ENCODE results near the gene ZCWPW2.

Gene ZCWPW2, protein sequence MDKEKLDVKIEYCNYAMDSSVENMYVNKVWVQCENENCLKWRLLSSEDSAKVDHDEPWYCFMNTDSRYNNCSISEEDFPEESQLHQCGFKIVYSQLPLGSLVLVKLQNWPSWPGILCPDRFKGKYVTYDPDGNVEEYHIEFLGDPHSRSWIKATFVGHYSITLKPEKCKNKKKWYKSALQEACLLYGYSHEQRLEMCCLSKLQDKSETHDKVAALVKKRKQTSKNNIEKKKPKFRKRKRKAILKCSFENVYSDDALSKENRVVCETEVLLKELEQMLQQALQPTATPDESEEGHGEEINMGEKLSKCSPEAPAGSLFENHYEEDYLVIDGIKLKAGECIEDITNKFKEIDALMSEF

DNA sequence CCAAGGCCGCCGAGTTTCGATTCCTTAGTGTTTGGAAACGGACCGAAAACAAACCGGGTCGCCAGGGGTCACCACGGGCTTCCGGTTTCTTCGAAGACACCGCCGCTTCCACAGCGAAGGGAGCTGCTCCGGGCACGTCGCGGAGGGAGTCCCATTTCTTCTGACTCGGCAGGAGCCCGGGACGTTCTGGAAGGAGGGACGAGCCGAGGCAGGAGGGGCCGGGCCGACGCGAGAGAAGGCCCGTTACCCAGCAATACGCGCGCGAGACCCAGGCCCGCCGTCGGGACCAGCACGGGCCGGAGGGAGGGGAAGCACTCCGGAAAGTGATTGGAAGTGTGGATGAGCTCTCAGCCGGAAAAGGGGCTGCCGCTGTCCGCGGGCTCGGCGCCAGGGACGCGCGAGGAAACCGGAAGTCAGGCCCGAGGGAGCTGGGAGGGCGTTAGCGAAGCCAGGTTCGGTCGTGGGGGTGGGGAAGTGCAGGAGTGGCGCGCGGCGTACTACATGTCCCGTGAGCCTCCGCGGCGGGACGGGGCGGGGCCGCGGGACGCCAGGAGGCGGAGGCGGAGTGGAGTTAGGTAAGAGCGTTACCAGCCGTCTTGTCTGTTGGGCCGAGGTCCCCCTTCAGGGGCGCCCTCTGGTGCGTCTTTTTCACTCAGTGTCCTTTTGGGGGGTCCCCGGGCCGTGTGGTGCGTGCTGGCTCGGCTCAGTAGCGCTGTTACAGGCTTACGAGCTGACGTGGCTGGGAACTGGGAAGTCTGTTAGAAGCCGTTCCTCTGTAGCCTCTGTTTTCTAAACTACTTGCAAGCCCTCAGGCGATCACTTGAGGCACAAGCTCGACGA is at the start of gene ZCWPW2, which contains the start of gene AZI2:
Gene ZCWPW2 (plus strand): TSS at position 93 of the 840 bp plus-strand sequence. CDS start 64,348 bp downstream, outside the sequence.
Gene AZI2 (minus strand): TSS at position 196 of the 840 bp plus-strand sequence. CDS start 8,207 bp downstream, outside the sequence.
- peak; percentile 83 for DNase-seq

DNA sequence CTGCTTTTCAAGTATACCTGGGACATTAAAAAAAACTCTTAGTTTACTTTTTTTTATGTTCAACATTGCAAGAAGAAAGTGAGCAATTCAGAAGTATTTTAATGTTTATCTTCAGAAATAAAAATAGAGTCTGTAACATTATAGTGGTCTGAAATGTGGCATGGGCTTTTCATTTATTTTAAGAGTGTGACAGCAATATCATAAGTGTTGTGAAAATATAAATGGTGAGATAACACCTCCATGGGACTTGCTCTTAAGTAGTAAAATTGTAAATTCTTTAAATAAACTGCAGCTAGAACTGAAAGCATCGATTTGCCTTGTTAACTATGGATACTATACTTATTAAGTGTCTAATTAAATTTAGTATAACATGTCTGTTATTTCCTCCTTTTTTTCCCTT is 48.8 kb upstream of the ZCWPW2 start:
- no peak for DNase-seq

DNA sequence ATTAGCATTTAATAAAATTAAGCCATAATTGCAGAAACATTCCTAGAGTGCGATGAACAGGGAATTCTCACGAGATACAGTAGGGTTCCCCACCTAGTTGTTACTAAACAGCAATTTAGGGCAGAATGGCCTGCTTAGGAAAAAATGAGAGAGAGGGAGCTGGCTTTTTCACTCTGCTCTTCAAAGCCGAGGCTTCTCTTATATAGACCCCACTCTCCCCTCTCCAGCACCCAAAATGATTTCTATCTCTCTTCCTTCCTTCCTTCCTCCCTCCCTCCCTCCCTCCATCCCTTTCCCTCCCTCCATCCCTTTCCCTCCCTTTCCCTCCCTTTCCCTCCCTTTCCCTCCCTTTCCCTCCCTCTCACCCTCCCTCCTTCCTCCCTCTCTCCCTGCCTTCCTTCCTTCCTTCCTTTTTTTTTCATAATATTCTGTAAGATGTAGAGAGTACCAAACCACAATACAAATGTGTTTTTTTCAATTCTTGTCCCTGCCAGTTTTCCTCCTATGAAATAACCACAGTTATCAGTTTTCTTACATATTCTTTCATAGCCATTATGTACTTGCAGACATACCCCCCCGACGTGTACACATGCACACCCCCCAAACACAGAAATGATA is 48.1 kb upstream of the ZCWPW2 start:
- DNase-seq: no peak

DNA sequence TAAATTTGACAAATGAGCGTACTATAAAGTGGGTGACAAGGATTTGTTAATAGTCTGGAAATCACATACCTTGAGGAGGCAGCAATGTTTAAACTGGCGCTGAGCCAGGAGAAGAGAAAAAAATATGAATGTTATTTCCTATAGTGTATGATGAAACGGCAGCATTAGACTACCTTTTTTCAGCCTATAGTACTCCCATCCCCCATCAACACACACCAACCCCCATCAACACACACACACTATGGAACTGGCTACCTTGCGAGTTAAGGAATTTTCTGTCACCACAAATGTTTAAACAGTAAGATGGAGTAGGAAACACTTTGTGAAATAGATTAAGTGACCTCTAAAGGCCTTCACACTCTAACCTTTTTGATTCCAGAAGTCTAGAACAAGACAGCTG is 46.8 kb upstream of the ZCWPW2 start:
- no peak for DNase-seq

DNA sequence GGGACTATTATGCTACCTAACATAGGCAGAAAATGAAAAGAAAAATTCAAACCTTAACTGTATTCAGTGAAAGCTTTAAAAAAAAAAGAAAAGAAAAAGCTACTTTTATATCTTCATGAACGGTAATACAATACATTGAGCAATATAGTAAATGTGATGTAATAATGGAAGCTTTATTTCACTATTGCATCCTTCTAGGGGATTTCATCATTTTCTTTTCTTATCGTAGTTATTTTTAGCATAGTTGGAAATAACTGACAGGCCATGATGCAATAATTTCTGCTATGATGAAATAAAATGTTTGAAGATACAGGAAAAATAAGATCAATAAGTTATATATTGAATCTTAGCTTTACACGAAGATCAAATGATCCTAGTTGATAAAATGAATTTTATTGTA is 40.3 kb upstream of the ZCWPW2 start:
- no peak for DNase-seq

DNA sequence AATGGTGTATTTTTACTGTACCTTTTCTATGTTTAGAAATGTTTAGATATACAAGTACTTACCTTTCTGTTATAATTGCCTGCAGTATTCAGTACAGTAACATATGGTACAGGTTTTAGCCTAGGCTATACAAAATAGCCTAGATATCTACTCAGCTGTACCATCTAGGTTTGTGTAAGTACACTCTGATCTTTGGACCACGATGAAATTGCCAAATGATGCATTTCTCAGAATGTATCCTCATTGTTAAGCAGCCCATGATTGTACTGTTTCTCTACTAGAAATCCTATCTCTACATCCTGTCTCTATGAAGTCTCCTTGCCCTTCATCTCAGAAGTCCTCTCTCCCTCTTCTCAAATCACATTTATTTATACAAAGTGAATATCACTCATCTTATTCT is 32.8 kb upstream of the ZCWPW2 start:
- no peak for DNase-seq

DNA sequence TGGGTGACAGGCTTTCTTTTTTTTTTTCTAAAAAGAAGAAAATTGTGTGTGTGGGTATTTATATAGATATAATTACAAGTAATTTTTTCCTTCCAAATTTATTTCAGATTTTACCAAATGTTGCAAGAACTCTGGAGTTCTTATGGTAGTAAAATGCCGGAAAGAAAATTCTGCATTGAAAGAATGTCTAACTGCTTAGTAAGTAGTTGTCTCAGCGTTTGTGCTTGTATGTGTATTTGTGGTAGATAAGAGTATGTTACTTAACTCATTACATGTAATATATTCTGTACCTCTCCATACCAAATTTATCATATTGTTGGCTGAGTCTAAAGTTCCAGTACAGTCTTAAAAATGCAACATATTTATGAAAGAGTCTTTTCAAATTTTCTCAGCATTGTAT is 32.3 kb upstream of the ZCWPW2 start:
- DNase-seq: no peak

DNA sequence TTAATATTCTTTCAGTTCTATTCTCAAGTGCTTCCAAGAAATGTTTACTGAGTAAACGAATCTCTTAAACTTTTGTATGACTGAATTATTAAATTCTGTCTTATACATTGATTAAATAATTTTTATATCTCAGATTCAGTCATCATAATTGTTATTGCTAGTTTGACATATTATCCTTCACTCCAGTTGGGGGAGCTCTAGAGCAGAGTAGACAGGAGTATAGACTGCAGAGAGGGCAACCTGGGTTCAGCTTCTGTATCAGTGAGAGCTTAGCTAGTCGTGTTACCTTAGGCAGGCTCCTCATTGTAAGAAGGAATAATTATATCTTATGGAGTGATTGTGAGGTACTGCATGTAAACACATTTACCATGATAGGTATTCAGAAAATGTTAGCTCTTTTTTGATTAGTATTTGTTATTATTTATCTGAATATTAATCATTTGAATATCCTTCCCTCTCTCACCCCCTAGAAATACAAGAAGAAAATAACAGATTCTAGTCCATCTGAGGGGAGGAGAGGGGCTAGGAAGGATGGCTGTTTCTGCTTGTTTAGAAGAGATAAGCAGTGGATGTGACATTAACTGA is 31.0 kb upstream of the ZCWPW2 start:
- no peak for DNase-seq

DNA sequence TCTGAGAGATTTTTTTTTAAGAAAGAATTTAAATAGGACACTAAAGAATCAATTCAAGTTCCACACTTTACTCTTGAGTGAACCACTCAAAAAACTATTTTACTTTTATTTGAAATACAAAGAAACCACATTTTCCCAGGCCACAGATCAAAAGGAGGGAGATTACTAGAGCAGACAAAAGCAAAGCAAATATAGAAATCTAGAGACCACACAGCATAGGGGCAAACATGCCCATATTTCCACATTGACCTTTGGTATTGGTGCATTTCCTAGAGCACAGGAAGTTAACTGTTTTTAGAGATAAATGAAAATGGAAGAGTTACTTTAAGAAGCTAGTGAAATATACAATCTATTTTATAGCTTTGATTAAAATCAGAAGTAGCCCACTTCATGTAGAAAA is 27.5 kb upstream of the ZCWPW2 start:
- no peak for DNase-seq

DNA sequence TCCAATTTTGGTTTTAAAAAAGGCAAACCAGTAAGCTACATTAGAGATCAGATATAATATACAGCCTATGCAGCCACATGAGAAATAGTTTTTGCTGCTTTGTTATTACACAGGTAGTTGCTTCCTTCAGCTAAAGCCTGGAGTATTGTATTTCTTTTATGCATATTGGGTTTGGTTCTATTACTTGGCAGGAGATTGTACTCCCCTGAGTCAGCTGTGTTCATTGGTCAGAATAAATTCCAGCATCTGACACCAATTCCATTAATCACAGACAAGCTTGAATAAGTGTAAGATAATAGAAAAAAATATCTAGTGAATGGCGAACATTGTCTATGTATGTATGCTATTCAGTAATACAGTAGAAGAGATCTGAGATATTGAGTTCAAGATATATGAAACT is 26.1 kb upstream of the ZCWPW2 start:
- DNase-seq: no peak

DNA sequence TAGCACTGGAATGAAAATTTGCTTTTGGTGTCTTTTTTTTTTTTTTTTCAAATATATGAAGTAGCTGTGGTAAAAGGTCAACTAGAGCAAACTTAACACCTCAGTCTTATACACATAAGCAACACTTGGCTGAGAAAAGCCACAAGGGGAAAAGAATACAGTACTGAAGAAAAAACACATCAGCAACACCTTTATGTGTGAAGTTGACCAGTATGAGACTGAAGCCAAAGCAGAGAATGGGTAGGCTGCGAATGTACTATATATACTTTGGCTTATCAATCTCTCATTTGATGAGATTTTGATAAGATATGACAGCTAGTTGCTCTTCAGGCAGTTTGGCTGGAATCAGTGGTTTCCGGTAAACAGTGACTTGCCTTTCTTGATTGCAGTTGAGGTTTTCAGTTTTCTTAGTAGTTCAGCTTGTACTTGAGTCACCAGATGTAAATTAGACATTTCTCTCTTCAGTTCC is 22.0 kb upstream of the ZCWPW2 start:
- no peak for DNase-seq

DNA sequence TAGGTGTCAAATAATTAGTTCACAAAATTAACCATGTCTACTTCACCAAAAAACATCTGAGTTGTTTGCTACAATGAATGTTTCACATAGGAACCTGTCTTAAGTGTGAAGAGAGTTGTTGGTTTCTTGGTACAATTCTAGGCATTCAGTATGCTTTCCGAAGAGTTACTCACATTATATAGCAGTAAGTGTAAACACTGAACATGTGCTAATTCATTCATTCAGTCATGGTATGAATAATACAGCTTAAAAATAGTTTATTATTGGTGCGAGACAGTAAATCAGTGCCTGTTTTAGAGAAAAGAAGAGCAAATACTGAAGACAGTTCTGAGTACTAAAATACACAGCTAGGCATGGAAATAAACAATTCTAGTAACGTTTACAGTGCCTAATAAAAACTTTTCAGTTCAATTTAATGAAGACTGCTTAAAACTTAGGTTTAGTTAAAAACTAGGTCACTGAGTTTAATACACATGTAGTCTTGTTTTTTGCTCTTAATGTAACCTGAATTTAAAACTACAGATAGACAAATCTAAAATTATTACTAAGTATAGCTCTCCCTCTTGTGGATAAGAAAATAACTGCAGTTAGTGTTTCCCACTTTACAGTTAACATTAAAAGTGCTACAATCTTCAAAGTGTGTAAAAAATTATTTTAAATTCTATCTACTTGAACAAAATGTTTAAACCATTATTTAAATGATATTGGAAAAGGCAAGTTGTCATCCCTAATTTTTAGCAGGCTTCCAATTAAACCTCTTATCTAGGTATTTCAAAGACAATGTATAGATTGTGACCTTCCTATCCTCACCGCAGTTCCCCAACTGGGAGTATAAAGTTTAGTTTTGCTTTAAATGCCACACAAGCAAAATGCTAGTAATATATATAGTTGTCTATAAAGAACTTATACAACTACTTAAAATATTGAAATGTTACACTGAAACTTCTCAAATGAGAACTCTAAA is 20.1 kb upstream of the ZCWPW2 start:
- DNase-seq: no peak

DNA sequence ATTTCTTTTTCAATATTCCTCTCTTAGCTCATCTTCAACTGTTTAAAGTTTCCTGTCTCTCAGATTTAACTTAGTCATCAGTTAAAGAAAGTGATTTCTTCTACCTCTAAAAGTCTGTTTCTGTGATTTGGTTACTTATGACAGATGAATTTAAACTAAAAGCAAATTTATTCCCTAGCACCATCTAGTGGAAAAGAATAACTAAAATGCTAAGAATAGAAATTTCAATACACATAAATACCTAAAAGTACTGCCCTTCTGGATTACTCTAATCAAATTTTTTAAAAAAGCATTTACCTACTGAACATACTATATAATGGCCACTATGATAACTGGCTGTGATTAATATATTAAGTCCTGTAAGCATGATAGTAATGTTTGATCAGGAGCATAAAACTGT is 14.0 kb upstream of the ZCWPW2 start:
- DNase-seq: no peak

DNA sequence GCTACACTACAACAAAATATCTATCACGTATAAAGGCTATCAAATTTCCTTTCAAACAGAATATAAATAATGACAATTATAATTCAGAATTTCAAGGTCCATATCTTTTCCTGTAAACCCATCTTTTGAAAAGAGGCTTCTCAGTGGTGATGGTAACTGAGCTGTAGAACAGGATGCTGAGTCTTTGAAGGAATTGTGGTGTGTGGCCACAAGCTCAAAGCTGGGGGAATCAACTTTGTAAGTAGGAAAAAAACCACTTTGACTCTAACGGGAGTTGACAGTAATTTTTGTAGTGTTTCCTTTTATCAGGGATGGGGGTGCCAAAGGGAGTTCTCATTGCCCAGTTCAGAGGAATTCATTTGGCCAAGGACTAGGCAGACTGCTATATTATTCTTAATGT is 13.3 kb upstream of the ZCWPW2 start:
- no peak for DNase-seq

DNA sequence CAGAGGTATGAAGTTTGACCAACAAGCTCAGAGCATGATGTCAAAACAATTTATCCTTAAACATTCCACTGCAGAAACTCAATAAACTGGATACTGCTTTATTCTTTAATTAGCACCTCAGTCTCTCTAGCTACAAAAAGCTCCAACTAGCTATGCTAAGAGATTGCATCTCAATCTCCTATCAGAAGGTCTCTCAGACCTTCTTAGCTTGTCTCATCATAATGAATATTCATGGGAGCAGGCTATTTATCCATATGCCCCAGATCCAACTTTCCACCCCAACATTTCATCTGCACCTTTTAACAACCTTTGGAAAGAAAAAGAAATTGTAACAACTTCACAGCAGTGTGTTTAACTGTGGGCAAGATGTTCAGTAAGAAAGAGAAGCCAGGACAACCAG is 11.3 kb upstream of the ZCWPW2 start:
- no peak for DNase-seq

DNA sequence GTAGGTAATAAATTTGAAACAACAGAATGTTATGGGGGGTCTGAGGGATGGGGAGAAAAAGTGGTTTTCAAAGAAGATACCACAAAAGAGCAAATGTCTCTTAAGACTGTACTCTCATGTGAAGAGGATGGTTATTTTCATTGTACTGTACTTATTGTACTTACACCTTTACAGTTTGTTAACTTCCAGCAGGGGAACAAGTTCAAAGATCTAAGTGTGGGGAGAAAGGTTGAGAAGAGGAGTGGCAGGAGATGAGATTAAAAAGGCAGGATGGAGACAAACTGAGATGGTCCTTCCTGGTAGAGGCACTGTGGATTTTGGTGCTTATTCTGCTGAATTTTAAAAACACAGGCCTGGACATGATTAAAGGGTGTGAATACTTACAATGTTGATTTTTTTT is 5.4 kb upstream of the ZCWPW2 start:
- DNase-seq: no peak

DNA sequence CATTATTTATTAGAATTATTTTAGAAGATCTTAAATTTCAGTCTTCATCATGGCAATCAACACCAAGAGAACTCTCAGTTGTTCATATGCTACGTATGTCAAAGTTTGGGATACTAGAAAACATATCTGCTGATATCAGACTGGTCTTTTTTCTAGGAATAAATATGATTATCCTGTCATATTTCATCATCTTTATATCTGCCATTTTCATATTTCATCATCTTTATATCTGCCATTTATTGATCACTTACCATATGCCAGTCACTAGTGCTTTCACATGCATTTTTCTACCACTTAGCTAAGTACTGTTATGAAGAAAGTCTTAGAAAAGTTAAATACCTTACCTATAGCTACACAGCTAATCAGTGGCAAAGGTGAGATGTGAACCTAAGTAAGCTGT is 2.8 kb upstream of the ZCWPW2 start:
- DNase-seq: no peak

DNA sequence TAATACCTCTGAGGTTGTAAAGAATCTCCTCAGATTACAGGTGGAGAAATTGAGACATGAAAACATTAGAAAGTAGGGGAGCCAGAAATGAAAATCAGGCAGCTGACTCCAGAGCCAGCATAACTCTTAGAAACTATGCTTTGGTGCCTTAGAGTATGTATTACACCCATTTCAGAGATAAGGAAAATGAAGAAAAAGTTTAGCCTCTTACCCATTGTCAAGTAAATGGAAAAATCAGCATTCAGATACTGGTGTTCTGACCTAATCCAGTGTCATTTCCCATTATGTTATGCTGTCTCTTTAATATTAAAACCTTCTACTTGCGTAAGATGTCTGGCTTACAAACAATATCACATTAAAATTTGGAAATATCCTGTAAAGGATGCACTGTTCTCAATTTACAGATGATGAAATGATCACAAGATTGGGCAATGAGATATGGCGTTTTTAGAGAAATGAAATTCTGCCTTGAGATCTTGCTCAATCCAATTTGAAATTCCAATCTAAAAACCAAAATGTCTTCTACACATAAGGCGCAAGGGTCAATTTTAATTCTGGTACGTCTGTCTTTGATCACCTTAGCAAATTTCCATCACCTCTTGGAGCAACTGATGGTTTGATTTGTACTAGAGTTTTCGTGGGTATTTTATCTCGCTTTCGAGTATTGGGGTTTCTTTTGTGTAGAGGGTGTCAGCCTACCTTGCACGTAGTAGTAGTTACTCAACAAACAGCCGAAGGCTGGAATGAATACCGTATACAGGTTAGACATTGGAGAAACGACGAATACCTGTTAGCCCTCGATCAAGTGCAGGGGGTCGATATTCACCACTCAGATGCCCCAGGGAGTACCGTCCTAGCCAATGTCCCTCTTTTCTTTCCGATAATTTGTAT is 902 bp upstream of the ZCWPW2 start:
- no peak for DNase-seq

DNA sequence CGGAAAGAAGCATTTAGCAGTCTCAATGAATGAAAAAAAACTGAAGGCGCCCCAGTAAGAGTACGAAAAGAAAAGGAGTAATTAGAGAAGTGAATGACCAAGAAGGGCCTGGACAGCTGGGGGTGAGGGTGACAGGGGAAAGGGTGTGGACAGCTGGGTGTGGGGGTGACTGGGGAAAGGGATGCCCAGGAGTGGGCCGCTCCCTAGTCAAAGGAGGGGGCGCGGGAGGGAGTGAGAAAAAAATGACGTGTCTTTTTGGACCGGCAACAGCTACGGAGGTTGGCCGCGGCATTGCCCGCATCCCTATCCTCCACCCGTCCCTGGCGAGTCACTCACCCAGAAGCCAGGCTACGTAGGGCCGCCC is 274 bp upstream of the ZCWPW2 start:
- DNase-seq: no peak

DNA sequence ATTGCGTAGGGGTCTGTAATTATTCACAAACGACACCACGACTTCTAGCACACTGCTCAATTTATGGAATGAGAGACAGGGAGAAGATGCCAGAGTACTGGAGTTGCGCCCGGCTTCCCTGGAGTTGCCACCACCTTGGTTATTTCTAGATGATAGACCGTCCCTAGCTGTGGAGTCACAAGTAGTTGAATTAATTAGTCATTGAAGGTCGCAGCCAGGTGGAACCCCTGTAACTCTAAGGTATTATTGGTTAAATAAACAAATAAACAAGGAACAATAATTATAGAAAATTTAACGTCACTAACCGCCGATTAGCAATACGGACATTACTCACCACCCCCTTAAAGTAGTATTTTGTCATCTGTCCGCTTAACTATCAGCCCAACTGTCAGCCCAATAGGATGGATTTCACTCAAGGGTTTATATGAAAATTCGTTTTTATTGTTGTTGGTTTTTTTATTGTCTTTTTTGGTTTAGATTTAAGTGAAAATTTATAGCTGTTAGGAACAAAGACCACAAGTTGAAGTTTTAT is 1.0 kb downstream of the ZCWPW2 start:
- DNase-seq: no peak

DNA sequence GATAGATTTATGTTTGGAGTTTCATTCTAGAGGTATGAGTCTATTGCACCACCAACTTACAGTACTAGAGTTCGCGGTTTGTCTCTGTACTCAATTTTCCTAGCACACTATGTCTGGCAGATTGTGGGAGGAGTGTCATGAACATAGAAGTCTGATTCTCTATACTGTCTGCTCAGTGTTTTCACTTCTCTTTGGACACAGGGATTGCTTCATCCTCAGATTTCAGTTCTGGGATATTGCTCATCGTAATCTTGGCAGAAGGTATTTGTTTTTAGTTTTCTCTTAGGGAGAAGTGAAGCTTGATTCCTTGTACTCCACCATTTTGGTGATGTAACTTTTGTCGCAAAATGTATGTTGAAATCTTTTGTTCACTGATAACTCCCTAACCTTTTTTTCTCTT is 27.9 kb downstream of the ZCWPW2 start:
- DNase-seq: no peak

Measured in KG1 (cell line).